Stimulated activated CD4-positive, alpha-beta T cell treated with anti-CD3 and anti-CD28 coated beads, Interleukin-2, amount 100 ng/mL, for 24 hours (primary cell): ENCODE results near the gene C16orf90.

Source experiments
- DNase-seq, 2 donors: peaks; one replicate each; pipeline ENCODE4 v3.0.0-alpha.2; 2020

C16orf90 gene

GRCh38 chr16:3511286-3512180, 16.2 kb upstream of the C16orf90 start:
- DNase-seq: no peak

GRCh38 chr16:3510416-3510815, 15.1 kb upstream of the C16orf90 start:
- no peak for DNase-seq

DNA sequence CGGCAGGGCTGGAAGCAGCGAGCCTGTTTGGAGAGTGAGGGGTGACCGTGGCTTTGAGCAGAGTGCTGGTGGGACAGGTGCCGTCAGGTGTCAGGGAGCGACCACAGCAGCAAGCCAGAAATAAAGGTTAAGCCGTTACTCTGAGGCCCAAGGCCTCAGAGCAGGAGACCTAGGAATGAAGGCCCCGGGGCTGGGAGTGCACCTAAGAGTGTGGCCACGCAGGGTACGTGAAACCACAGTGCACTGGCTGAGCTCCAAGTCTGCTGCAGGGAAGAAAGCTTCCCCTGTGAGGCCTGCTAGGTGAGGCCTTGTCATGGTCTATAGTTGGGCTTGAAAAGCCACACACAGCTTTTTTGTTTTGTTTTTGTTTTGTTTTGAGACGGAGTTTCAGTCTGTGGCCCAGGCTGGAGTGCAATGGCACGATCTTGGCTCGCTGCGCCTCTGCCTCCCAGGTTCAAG, 14.2 kb upstream of the C16orf90 start:
- DNase-seq: peak; percentile 69 to 71

GRCh38 chr16:3508736-3509135, 13.4 kb upstream of the C16orf90 start:
- DNase-seq: no peak

DNA sequence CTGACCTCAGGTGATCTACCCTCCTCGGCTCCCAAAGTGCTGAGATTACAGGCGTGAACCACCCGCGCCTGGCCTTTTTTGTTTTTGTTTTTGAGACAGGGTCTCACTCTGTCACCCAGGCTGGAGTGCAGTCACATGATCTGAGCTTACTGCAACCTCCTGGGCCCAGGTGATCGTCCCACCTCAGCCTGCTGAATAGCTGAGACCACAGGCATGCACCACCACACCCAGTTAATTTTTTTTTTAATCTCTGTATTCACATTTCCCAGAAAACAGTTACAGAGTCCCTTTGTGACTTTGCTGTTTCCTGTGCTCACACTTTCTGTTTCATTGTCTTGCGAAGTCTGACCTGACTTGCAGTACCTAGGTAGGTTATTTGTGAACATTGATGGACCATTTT, 8.2 kb upstream of the C16orf90 start:
- peak; percentile 41 to 43 for DNase-seq

- DNase-seq: no peak
Measured at GRCh38 chr16:3501783-3502400, 6.6 kb upstream of the C16orf90 start.

DNA sequence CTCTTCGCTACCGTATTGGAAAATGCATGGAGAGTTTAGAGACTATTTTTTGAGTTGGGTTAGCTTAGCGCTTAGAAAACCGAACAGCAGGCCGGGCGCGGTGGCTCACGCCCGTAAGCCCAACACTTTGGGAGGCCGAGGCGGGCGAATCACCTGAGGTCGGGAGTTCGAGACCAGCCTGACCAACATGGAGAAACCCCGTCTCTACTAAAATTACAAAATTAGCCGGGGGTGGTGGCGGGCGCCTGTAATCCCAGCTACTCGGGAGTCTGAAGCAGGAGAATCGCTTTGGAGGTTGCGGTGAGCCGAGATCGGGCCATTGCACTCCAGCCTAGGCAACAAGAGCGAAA, 6.1 kb upstream of the C16orf90 start:
- DNase-seq: peak in 1 of 2 donors; percentile 29

DNA sequence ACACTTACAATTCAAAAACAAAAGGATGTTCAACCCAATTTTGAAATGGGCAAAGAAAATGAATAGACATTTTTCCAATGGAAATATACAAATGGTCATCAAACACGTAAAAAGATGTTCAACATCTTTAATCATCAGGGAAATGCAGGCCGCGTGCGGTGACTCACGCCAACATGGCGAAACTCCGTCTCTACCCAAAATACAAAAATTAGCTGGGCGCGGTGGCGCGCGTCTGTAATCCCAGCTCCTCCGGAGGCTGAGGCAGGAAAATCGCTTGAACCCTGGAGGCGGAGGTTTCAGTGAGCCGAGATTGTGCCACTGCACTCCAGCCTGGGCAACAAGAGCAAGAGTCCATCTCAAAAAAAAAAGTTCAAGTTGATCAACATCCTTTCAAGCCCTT, 3.7 kb upstream of the C16orf90 start:
- DNase-seq: no peak

- DNase-seq: no peak
Measured at GRCh38 chr16:3497771-3498170, 2.5 kb upstream of the C16orf90 start.

DNA sequence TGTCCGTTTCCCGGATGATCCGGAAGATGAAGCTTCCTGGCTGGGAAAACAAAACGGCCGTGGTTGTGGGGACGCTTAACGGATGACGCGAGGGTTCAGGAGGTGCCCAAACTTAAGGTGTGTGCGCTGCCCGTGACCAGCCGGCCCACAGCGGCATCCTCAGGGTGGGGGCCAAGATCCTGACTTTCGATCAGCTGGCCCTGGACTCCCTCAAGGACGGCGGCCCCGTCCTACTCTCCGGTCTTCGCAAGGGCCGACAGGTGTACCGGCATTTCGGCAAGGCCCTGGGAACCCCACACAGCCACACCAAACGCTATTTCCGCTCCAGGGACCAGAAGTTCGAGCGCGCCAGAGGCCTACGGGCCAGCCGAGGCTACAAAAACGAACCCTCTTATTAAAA, 1.1 kb upstream of the C16orf90 start:
- no peak for DNase-seq

DNA sequence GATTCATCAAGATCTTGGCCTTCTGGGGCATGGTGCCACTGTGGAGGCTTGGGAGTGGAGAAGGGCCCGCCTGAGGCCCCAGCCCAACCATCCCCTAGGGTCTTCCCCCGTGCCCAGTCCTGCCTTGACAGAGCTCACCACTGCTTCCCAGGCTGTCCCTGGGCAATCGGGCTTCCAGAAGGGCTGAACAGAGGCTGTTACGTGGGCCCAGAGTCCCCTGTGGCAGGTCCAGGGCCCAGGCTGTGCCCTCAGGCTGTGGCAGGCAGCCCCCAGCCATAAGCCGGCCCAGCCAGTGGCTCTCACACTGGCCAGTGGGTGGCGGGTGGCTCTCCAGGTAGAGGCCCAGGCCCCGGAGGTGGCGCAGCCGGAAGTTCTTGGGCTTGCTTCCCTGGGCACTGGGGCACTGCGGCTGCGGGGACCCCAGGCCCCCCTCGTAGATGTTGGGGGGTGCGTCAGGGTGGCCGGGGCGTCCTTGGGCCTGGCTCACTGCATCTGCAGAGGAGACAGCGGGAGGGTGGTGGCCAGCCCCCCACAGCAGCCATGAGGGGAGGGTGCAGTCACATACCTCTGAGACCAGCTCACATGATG, 809 bp downstream of the C16orf90 start:
- no peak for DNase-seq

DNA sequence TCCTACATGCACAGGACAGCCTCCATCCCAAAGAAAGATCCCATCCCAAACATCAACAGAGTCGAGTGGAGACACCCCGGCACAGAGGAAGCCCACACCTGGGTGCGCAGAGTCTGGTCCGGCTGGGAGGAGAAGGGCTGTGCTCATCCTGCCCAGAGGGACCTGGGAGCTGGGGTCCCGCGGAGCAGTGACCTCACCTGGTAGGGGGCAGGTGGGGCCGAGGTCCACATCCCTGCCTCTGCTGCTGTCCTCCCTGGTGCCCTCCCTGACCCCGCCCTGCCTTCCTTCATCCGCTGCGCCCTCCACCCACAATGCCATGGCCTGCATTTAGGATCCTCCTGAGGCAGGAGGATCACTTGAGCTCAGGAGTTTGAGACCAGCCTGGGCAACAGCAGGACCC, 2.9 kb downstream of the C16orf90 start:
- DNase-seq: no peak

DNA sequence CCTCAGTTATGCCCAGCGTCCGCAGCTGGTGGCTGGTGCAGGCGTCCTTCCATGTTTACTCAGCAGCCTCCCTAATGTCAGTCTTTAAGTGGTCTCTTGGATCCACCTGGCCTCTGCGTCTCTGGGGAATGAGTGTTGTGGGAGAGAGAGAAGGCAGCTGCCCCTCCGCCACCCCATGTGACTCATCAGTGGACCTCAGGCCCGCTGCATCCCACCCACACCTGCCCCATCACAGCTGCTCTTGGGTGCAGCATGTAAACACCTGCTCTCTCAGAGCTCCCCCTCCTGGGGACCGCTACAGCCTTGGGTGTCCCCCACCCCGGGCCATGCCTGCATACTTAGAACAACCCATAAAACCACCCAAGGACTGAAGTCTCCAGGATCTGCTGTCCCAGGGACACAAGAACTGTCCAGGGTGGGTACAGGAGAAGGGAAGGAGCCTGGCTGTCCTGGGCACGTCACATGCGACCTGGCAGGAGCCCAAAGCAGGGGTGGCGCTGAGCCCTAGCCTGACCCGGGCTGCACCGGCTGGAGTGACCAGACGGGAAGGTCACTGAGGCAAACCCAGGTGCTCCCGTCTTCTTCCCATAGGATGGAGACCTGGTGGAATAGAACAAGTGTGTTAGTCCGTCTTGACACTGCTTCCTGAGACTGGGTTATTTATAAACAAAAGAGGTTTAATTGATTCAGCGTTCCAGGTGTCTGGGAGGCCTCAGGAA, 4.2 kb downstream of the C16orf90 start:
- no peak for DNase-seq

- DNase-seq: no peak
Measured at GRCh38 chr16:3488801-3489200, 6.5 kb downstream of the C16orf90 start.

DNA sequence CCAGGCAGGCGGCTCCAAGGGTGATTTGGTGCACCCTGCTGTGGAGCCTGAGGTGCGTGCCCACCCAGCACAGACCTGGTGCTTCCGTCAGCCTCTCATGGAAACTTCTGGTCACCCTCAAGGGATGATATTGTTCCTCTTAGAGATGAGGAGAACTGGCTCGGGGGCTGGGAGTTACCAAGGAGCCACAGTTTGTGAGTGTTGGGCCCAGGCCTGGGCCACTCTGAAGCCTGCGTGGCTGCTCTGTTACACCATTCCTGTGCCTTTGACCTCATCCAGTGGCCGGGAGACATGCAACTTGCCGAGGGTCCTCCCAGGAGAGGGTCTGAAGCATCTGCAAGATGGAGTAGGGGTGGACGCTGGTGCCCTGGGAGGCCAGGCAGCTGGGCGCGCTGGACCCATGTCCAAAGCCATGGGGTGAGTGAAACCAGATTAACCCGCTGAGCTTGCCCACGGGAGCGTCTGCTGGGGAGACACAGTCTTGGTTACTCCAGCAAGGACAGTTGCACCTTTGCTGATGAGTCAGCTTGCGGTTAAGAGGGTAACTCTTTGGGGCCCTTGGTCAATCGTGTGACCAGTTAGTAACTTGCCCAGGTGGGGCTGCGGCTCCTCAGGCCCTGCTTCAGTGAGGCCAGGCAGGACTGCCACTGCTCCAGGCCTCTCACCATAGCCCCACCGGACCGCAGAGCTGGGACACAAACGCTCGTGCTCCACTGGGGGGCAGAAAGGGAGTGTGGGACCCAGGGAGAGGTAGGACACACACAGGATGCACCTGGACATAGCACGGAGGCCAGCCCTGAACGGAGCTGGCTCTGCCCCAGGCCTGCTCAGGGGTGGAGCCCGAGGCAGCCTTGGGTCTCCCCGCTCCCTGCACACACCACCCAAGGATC, 7.5 kb downstream of the C16orf90 start:
- DNase-seq: no peak

GRCh38 chr16:3486506-3487215, 8.6 kb downstream of the C16orf90 start:
- no peak for DNase-seq

GRCh38 chr16:3485821-3486505, 9.3 kb downstream of the C16orf90 start:
- DNase-seq: no peak

GRCh38 chr16:3485097-3485745, 10.1 kb downstream of the C16orf90 start:
- no peak for DNase-seq

GRCh38 chr16:3484318-3485096, 10.8 kb downstream of the C16orf90 start:
- DNase-seq: no peak
